ENCODE results near the gene MGAT3. TPM values are rescaled to one million over a fixed set of nuclear protein-coding genes. Genes with fewer than 3 reads are reported as not detected.

MGAT3 gene
- polyA plus RNA-seq, 1 donor from 2014 or later: 29.1 TPM

- H3K79me2 ChIP-seq (replicated peaks; ENCODE audit: insufficient read depth, low read length): no peaks in the 10 kb centered on the region
- H3F3A ChIP-seq (ENCODE audit: insufficient read depth, low read length, poor library complexity, severe bottlenecking): no peaks in the 10 kb centered on the region
- no peak overlapping the region for H2AFZ ChIP-seq (ENCODE audit: low read depth, low read length)
- H3K4me3 ChIP-seq (ENCODE audit: low read length): no peak overlapping the region
- TF ChIP-seq TAF1 (IDR thresholded peaks at IDR 0.05; ENCODE audit: low read depth): no peak
- no peak for TF ChIP-seq EZH2 (IDR thresholded peaks at IDR 0.05; ENCODE audit: borderline replicate concordance, insufficient read depth, low read length, poor library complexity, severe bottlenecking)
- TF ChIP-seq MXI1 (conservative IDR thresholded peaks at IDR 0.05; ENCODE audit: poor library complexity, severe bottlenecking): no peak
- TF ChIP-seq RAD21 (conservative IDR thresholded peaks at IDR 0.05): no peak
- no peak for TF ChIP-seq POLR2AphosphoS5 (IDR thresholded peaks at IDR 0.05)
- TF ChIP-seq SMC3 (conservative IDR thresholded peaks at IDR 0.05; ENCODE audit: poor library complexity): no peak
- TF ChIP-seq, protein P1, sequence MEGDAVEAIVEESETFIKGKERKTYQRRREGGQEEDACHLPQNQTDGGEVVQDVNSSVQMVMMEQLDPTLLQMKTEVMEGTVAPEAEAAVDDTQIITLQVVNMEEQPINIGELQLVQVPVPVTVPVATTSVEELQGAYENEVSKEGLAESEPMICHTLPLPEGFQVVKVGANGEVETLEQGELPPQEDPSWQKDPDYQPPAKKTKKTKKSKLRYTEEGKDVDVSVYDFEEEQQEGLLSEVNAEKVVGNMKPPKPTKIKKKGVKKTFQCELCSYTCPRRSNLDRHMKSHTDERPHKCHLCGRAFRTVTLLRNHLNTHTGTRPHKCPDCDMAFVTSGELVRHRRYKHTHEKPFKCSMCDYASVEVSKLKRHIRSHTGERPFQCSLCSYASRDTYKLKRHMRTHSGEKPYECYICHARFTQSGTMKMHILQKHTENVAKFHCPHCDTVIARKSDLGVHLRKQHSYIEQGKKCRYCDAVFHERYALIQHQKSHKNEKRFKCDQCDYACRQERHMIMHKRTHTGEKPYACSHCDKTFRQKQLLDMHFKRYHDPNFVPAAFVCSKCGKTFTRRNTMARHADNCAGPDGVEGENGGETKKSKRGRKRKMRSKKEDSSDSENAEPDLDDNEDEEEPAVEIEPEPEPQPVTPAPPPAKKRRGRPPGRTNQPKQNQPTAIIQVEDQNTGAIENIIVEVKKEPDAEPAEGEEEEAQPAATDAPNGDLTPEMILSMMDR (IDR thresholded peaks at IDR 0.05; ENCODE audit: poor library complexity, severe bottlenecking): no peak
- no peak for TF ChIP-seq EP300 (conservative IDR thresholded peaks at IDR 0.05; ENCODE audit: poor library complexity, severe bottlenecking)
- peaks cover 8% of the 10 kb centered on the region for H3K36me3 ChIP-seq (ENCODE audit: insufficient read depth, low read length)
- no peak overlapping the region for H3K27ac ChIP-seq (ENCODE audit: low read length)
- H4K20me1 ChIP-seq (ENCODE audit: insufficient read depth): no peaks in the 10 kb centered on the region
- no peaks in the 10 kb centered on the region for H3K9me2 ChIP-seq (ENCODE audit: insufficient read depth, low read length)
- H3K27me3 ChIP-seq (ENCODE audit: insufficient read depth, low read depth, low read length): no peaks in the 10 kb centered on the region
- H3K4me2 ChIP-seq (ENCODE audit: low read length): no peak overlapping the region
- no peaks in the 10 kb centered on the region for H3K9me3 ChIP-seq (ENCODE audit: low read length)
- H3K9ac ChIP-seq (ENCODE audit: low read length): no peak overlapping the region
Observed at GRCh38 chr22:39428597-39429071, 28.2 kb upstream of the MGAT3 start.

GRCh38 chr22:39429186-39429585 is 27.6 kb upstream of the MGAT3 start:
- Histone ChIP-seq H3K9me2 (ENCODE audit: insufficient read depth, low read length) (no peaks in the 10 kb centered on the region), H3K36me3 (ENCODE audit: insufficient read depth, low read length) (peaks cover 5% of the 10 kb centered on the region), H3K4me2 (ENCODE audit: low read length) (no peak overlapping the region), H3K9ac (ENCODE audit: low read length) (no peak overlapping the region), H3F3A (ENCODE audit: insufficient read depth, low read length, poor library complexity, severe bottlenecking) (no peaks in the 10 kb centered on the region), H4K20me1 (ENCODE audit: insufficient read depth) (no peaks in the 10 kb centered on the region), H3K79me2 (replicated peaks; ENCODE audit: insufficient read depth, low read length) (no peaks in the 10 kb centered on the region), H3K27me3 (ENCODE audit: insufficient read depth, low read depth, low read length) (no peaks in the 10 kb centered on the region), H3K27ac (ENCODE audit: low read length) (no peak overlapping the region), H2AFZ (ENCODE audit: low read depth, low read length) (no peak overlapping the region), H3K4me3 (ENCODE audit: low read length) (no peak overlapping the region), H3K9me3 (ENCODE audit: low read length) (no peaks in the 10 kb centered on the region)
- TF ChIP-seq RAD21 (conservative IDR thresholded peaks at IDR 0.05): no peak
- TF ChIP-seq, protein P1 (IDR thresholded peaks at IDR 0.05; ENCODE audit: poor library complexity, severe bottlenecking): no peak
- no peak for TF ChIP-seq SMC3 (conservative IDR thresholded peaks at IDR 0.05; ENCODE audit: poor library complexity)
- no peak for TF ChIP-seq TAF1 (IDR thresholded peaks at IDR 0.05; ENCODE audit: low read depth)
- no peak for TF ChIP-seq POLR2AphosphoS5 (IDR thresholded peaks at IDR 0.05)
- TF ChIP-seq, protein P2, sequence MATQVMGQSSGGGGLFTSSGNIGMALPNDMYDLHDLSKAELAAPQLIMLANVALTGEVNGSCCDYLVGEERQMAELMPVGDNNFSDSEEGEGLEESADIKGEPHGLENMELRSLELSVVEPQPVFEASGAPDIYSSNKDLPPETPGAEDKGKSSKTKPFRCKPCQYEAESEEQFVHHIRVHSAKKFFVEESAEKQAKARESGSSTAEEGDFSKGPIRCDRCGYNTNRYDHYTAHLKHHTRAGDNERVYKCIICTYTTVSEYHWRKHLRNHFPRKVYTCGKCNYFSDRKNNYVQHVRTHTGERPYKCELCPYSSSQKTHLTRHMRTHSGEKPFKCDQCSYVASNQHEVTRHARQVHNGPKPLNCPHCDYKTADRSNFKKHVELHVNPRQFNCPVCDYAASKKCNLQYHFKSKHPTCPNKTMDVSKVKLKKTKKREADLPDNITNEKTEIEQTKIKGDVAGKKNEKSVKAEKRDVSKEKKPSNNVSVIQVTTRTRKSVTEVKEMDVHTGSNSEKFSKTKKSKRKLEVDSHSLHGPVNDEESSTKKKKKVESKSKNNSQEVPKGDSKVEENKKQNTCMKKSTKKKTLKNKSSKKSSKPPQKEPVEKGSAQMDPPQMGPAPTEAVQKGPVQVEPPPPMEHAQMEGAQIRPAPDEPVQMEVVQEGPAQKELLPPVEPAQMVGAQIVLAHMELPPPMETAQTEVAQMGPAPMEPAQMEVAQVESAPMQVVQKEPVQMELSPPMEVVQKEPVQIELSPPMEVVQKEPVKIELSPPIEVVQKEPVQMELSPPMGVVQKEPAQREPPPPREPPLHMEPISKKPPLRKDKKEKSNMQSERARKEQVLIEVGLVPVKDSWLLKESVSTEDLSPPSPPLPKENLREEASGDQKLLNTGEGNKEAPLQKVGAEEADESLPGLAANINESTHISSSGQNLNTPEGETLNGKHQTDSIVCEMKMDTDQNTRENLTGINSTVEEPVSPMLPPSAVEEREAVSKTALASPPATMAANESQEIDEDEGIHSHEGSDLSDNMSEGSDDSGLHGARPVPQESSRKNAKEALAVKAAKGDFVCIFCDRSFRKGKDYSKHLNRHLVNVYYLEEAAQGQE (IDR thresholded peaks at IDR 0.05; ENCODE audit: borderline replicate concordance): no peak
- no peak for TF ChIP-seq EP300 (conservative IDR thresholded peaks at IDR 0.05; ENCODE audit: poor library complexity, severe bottlenecking)
- TF ChIP-seq EZH2 (IDR thresholded peaks at IDR 0.05; ENCODE audit: borderline replicate concordance, insufficient read depth, low read length, poor library complexity, severe bottlenecking): no peak
- no peak for TF ChIP-seq MXI1 (conservative IDR thresholded peaks at IDR 0.05; ENCODE audit: poor library complexity, severe bottlenecking)

Measured in neural cell (in vitro differentiated cells).